Mucosa of descending colon (tissue), 3 donors: ENCODE results near the gene SP140L. TPM values are rescaled to one million over a fixed set of nuclear protein-coding genes. Genes with fewer than 3 reads are reported as not detected.

Experiments used
- ATAC-seq: fragments of 200-7000 bp; cut with Tn5 transposase; one replicate; pipeline ENCODE4 v1.9.1; 2020; ENCODE audit warnings: mild to moderate bottlenecking, moderate library complexity
- DNase-seq, 3 donors: peaks; one replicate each; pipeline ENCODE4 v3.0.0-alpha.2; 2020
- H3K36me3 ChIP-seq: fragments of 200-600 bp; one replicate; pipeline ENCODE4 v1.8.0; 2021; ENCODE audit warnings: low read depth, mild to moderate bottlenecking
- H3K4me1 ChIP-seq: fragments of 200-600 bp; one replicate; pipeline ENCODE4 v1.8.0; 2021; ENCODE audit warnings: low read depth, mild to moderate bottlenecking
- H3K4me3 ChIP-seq: fragments of 200-600 bp; one replicate; pipeline ENCODE4 v1.8.0; 2021; ENCODE audit warnings: mild to moderate bottlenecking
- H3K9me3 ChIP-seq: fragments of 200-600 bp; one replicate; pipeline ENCODE4 v1.8.0; 2021; ENCODE audit warnings: mild to moderate bottlenecking
- CTCF ChIP-seq: fragments of 200-600 bp; IDR thresholded peaks from one replicate; pipeline ENCODE4 v1.8.0; 2022; ENCODE audit warnings: antibody characterized with exemption, mild to moderate bottlenecking
- intact Hi-C, 2 donors: fragments of 100-400 bp; cut with DNase I in 1 of 2; cut with micrococcal nuclease in 1 of 2; formaldehyde crosslinking; loops; one replicate each; pipeline versions ENCODE4 v1.11.0 to v1.11.1; 2022; cut with DNase I, micrococcal nuclease
- total RNA-seq, 3 donors: library from RNA; stranded (reverse); fragmentation: NEBNext Ultra II Directional in 2 of 3; extraction: Animal tissue kit (Norgen Biotek cat#: 25700) in 2 of 3; gene quantifications; one replicate each; pipeline versions ENCODE4 v1.2.1 to v1.2.4, GENCODE V29; 2021 to 2023
- donor health status: DM: no; HTN: no; CAD: no; lungs with moderate emphysema.
- donor health status: DM: no; HTN: no; CAD: no.
- donor health status: DM: no; HTN: yes; CAD: no.

The SP140L gene
- total RNA-seq, 3 donors from 2014 or later, result 22.1 to 35.7 (median 23.4) TPM

- ATAC-seq, result no peak
- TF ChIP-seq CTCF, result no peak
- DNase-seq, result no peak
- Histone ChIP-seq H3K4me3 (no peak overlapping the region), H3K36me3 (no peaks in the 10 kb centered on the region), H3K4me1 (peaks cover 6% of the 10 kb centered on the region), H3K9me3 (no peaks in the 10 kb centered on the region)
- intact Hi-C loops, result no loop called here
These were observed 4.2 kb upstream of the SP140L start for GRCh38 chr2:230322561-230323384.

- TF ChIP-seq CTCF, result no peak
- H3K4me1 ChIP-seq, result peaks cover 13% of the 10 kb centered on the region
- intact Hi-C loops, result no loop called here
- no peak for ATAC-seq
- no peaks in the 10 kb centered on the region for H3K36me3 ChIP-seq
- H3K9me3 ChIP-seq, result no peaks in the 10 kb centered on the region
- no peak for DNase-seq
- no peak overlapping the region for H3K4me3 ChIP-seq
These were observed 3.4 kb upstream of the SP140L start for GRCh38 chr2:230323385-230324106.

GRCh38 chr2:230324503-230324902 is 2.5 kb upstream of the SP140L start:
- no peak overlapping the region for H3K4me3 ChIP-seq
- no peaks in the 10 kb centered on the region for H3K36me3 ChIP-seq
- H3K4me1 ChIP-seq, result peaks cover 13% of the 10 kb centered on the region
- DNase-seq (no peak), ATAC-seq (no peak)
- TF ChIP-seq CTCF, result no peak
- no peaks in the 10 kb centered on the region for H3K9me3 ChIP-seq
- intact Hi-C loops, result no loop called here

GRCh38 chr2:230325316-230326243 is 1.4 kb upstream of the SP140L start:
- no peak overlapping the region for H3K4me3 ChIP-seq
- intact Hi-C loops, result no loop called here

More at GRCh38 chr2:230325316-230326243, 1.4 kb upstream of the SP140L start:
- Histone ChIP-seq H3K36me3 (no peaks in the 10 kb centered on the region), H3K4me1 (peaks cover 13% of the 10 kb centered on the region), H3K9me3 (no peaks in the 10 kb centered on the region)
- DNase-seq, result no peak
- ATAC-seq, result no peak
- TF ChIP-seq CTCF, result no peak
